ENCODE data around the gene ITGAE.
"Not testable (repeated sequence)": the region's sequence is repeated elsewhere in the genome, so short reads cannot be mapped to it uniquely, and the experiment has no call there.

The ITGAE gene

GRCh38 chr17:3723556-3724377, 77.2 kb downstream of the ITGAE start, which contains the start of gene HASPIN:
Gene HASPIN (plus strand): TSS chr17:3723903. CDS start chr17:3723936, 33 bp downstream.
- peak; percentile 90 for DNase-seq

- DNase-seq, result no peak
Observed at GRCh38 chr17:3723188-3723555, 77.8 kb downstream of the ITGAE start.

- no peak for DNase-seq
Observed at GRCh38 chr17:3722716-3723115, 78.3 kb downstream of the ITGAE start.

GRCh38 chr17:3719265-3719664, 81.7 kb downstream of the ITGAE start:
- DNase-seq, result no peak

- DNase-seq, result no peak
Observed at GRCh38 chr17:3718201-3718600, 82.8 kb downstream of the ITGAE start.

GRCh38 chr17:3715296-3715695, 85.7 kb downstream of the ITGAE start:
- DNase-seq, result no peak

GRCh38 chr17:3712811-3713463, 88.1 kb downstream of the ITGAE start:
- DNase-seq, result no peak

GRCh38 chr17:3710951-3711383, 90.0 kb downstream of the ITGAE start:
- no peak for DNase-seq

- DNase-seq, result no peak
Observed at GRCh38 chr17:3708366-3708765, 92.6 kb downstream of the ITGAE start.

- not testable (repeated sequence) for DNase-seq
Observed at GRCh38 chr17:3705718-3705984, 95.3 kb downstream of the ITGAE start.

- no peak for DNase-seq
Observed at GRCh38 chr17:3704931-3705717, 95.9 kb downstream of the ITGAE start.

GRCh38 chr17:3702041-3702539, 98.9 kb downstream of the ITGAE start:
- not testable (repeated sequence) for DNase-seq

GRCh38 chr17:3699951-3700350, 101.0 kb downstream of the ITGAE start:
- no peak for DNase-seq

GRCh38 chr17:3698139-3698538, 102.8 kb downstream of the ITGAE start:
- DNase-seq, result no peak

GRCh38 chr17:3697103-3697476, 103.9 kb downstream of the ITGAE start:
- no peak for DNase-seq

GRCh38 chr17:3695723-3696411, 105.1 kb downstream of the ITGAE start, which contains the start of gene P2RX5:
Gene P2RX5 (minus strand): TSS chr17:3696155. CDS start chr17:3696005, 150 bp downstream.
- no peak for DNase-seq

- DNase-seq, result no peak
Observed at GRCh38 chr17:3695129-3695722, 105.8 kb downstream of the ITGAE start.

- no peak for DNase-seq
Observed at GRCh38 chr17:3693829-3694231, 107.2 kb downstream of the ITGAE start.

GRCh38 chr17:3693141-3693540, 107.8 kb downstream of the ITGAE start:
- DNase-seq, result no peak

GRCh38 chr17:3692346-3692745, 108.6 kb downstream of the ITGAE start:
- DNase-seq, result no peak

- DNase-seq, result no peak
Observed at GRCh38 chr17:3691617-3692067, 109.3 kb downstream of the ITGAE start.

- DNase-seq, result no peak
Observed at GRCh38 chr17:3690094-3690715, 110.8 kb downstream of the ITGAE start.

Measured in midbrain (tissue), 1 donor.